Measurements from ENCODE around the gene DUSP22.
A peak's percentile ranks its signal among the peaks of the same experiment; 100 is the strongest.
"Not testable (repeated sequence)": the region's sequence is repeated elsewhere in the genome, so short reads cannot be mapped to it uniquely, and the experiment has no call there.

DUSP22 gene

DNA sequence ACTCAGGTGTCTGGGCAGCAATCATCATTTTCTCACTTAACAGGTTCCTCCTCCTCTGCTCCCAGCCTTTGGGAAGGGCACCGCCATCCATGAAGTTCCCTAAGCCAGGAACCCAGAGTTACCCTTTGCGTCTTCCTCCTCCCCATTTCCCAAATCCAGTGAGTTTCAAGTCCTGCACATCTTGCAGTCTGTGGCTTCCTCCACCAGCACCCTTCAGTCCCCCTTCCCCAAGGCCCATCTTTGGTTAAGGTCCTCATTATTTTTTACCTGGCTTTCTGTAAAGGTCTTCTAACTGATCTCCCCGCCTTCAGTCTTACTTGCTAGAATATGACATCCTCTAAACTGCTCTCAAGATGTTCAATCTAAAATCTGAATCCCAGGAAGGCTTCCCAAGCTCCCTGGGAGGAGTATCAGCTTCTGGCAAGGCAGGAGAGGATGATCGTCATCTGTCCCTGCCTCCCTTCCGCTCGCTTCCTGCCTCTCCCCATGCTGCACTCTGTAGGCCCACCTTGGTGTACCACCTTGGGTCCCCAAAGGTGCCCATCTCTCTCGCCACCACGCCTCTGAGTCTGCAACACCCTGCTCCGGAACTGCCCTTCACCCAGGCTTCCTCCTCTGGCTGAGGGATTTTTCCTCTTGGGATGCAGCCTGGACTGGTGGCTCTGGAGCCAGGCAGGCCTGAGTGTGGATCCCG, 11.4 kb upstream of the DUSP22 start:
- ATAC-seq, result no peak

DNA sequence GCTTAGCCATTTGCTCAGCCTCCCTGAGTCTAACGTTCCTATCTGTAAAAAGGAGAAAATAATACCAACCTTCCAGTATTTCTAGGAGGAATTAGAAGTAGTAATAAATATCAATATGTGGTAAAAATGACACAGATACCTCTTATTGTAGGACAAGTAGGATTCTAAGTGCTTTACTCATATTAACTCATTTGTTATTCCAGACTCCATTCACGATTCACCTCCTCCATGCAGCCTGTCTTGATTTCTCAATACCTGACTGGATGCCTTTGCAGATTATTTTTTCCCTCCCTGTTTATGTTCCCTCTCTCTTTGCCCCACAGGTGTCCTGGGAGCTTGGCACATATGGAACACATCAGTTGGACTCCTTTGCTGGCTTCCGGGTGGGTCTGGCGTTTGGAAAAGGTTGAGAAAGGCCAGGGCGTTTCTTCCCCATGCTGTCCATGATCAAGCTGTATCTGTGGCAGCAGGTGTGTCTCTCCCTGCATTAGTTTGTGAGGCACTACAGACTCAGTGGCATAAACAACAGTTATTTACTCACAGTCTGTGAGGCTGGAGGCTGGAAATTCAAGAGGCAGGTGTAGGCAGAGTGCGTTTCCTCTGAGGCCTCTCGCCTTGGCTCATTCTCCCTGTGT, 10.7 kb upstream of the DUSP22 start:
- no peak for ATAC-seq

DNA sequence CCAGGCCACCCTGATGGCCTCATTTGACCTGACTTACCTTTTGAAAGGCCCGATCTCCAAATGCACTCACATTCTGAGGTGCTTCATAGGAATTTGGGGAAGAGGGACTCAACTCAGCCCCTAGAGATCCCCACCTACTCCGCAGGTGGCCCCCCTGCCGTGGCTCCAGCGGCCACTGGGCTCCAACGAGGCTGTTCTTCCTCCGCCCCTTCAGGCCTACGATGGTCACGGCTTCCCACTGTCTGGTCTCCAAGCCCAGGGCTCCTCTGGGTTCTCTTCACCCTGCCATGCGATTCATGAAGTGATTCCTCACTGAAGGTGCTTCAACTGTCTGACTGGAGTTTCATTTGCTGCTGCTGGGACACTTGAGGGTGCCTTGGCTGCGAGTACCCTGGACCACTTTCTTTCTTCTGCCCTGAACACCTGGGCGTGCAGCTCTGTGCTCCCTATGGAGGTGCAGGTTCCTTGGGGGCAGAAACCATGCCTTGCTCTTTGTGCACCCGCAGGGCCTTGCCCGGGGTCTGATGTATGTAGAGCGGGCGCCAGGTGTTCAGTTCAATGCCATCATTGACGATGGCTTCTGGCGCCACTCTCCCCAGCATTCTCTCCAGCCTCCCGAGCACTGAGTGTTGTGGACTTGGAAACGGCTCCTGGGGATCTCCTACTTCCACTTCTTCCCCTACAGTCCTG, 10.0 kb upstream of the DUSP22 start:
- no peak for ATAC-seq

DNA sequence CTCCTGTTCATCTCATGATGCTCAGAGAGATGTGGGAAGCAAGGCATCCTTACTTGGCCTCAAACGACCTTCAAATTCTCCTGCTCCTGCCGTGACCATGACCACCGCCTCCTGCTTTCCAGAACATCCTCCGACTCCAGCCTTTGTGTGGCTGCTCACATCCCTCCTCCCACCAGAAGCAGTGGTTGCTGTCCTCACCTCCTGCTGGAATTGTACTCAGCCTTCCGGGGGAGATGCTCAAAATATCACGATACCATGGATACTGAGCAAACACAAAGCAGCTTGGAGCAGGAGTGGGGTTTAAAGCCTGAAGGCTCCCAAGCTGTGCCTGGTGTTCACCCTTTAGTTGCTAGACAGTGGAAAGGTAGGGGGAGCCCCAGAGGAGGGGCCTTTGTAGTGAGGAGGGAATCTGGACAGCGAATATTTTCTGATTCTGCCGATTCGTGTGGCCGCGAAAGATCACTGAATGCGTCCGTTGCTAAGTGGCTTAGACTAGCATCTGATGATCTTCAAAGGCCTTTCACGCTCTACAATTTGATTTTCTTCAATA, 9.3 kb upstream of the DUSP22 start:
- ATAC-seq, result no peak

DNA sequence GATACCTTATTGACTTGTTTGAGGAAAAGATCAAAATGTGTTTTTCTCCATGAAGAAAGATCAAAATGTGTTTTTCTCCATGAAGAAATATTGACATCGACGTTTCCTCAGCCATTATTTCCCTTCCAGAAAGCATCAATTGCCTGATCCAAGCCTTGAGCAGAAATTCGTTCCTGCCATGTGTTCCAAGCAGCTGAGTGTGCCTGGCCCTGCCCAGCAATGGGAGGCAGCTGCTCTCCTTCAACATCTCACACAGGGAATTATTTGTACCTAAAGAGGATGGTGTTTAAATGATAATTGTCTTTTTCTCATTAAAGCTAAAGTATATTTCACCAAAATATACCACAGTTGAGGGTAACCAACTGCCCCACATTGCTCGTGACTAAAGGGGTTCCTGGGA, 7.8 kb upstream of the DUSP22 start:
- ATAC-seq, result no peak

DNA sequence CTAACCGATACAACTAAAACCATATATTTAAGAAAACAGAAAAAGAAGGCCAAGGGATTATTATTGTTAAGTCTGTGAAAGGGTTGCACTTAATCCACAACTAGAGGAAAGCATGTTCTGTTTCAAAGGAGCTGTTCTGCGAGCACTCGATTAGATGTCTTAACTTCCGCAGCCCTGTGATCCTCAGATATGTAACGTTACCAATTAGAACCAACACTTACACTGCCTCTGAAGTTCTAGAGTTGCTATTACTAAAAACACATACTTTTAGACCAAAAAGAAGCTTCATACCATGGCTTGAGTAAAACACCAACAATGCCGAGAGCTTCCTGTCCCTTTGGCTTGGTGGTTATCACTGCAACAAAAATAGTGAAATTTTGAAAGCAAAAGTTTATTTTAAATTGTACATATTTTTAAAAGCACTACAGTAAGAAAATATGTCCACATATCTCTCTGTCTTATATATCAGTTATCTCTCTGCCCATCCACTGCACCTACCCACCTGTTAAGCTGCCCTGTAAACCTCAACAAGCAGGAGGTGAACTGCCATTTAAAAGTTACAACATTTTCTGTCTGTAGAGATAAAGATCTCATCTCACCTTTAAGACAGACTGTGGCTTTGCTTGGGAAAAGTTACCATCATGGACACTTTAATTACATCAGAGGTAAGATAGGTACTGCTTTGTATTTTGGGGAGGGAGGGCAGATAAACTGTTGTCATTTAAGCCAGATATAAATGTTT, 7.1 kb upstream of the DUSP22 start:
- ATAC-seq, result no peak

DNA sequence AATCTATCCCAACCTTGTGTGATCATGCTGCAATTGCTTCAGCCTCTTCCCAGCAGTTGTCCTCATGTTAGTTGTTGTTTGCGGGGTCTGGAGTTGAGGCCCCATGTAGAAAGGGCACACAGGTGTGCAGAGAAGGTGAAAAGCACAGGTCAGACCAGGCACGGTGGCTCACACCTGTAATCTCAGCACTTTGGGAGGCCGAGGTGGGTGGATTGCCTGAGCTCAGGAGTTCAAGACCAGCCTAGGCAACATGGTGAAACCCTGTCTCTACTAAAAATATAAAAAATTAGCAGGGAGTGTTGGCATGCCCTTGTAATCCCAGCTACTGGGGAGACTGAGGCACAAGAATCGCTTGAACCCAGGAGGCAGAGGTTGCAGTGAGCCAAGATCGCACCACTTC, 6.4 kb upstream of the DUSP22 start:
- not testable (repeated sequence) for ATAC-seq

DNA sequence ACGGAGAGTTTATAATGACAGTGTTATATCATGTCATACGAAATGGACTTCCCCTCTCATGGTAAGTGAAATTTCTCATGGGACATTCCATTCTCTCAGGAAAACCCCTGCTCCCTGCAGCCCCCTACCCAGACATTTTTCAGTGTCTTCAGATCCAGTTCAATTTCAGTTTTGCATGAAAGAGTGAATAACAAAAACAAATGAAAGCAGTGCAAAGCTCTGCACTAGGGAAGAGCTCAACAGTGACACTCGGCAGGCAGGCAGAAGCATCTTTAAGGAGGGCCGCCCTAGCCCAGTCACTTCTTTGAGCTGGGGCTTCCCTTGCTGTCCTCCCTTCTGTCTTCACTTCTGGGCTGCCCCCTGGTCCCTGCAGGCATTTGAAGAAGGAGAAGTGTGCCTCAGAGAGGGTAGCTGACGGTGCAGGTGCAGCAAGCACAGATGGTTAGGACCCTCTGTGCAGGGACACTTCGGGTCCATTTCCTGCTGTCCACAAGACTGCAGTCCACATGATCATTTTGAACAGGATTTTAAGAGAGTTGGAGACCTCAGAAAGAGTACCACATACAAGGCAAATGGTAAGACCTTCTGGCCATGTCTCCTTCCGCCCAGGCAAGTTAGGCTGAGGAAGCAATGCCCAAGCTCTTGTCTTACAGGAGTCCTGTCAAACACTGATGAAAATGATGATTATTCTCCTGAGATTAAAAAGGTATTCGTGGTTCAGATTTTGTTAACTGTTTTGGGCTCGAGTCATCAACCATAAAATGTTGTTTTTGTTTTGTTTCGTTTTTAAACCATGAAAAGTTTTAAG, 5.4 kb upstream of the DUSP22 start:
- peak; percentile 26 to 34 for ATAC-seq

DNA sequence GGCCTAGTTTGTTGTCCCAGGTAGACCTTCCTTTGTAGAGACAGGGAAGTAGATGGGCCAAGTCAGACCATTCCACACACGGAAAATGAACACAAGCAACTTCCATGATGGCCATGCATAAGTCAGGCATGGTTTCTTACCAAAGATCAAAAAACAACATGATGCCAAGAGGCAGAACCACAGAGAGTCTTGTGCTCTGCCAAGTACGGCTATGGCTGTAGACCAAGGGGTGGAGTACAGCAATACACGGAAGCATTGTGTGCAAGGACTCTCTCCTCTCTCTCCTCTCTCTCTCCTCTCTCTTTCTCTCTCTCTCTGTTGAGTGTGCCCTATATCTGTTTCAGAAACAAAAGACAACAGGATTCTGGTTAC, 4.8 kb upstream of the DUSP22 start:
- ATAC-seq, result no peak

DNA sequence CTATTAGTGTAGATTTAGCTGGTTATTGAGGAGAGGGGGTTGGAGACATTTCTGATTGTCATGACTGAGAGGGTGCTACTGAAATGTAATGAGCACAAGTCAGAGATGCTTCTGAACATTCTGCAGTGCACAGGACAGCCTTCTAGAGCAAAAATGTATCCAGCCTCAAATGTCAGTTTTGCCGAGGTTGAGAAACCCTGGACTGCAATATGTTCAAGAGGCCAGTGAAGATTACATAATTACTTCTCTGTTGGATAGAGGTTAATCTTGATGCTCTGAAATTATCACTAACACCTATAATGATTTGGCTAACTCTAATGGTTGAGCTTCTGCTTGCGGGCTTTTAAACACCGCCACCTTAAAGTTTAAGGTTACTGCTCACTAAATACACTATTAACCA, 3.4 kb upstream of the DUSP22 start:
- no peak for ATAC-seq

DNA sequence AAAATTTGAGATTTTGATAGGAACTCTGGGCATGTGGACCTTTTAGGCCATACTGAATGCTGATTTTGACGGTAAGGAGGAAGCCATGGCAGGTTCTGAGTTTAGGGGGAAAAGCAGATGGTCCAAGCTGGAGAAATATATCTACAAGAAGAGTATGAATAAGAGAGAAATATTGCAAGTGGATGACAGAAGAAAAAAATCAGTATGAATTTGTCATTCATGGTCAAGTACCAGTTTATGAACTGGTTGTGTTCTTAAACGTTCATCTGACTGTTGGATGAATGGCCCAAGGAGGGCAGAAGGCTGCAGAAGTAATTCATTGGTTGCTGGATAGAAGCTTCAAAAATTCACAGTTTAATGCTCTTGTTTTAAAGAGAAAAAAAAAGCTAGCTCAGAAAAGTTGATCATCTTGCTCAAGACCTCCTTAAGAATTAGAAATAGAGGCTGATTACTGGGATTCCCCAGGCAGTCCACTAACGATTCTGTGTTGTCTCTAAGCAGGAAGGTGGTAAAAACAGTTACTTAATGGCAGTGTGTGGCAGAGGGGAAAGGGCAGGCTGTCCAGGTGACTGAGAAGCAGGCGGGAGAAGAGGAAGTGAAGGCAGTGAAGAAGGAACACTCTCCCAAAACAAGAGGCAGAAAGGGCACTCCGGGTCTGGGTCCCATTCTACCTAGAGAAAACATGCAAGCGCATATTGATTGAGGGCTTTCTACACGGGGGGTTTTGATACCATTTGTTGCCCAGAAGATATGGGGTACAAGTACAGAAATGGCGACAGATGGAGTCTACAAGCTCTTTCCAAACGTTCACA, 2.0 kb upstream of the DUSP22 start:
- ATAC-seq, result no peak

DNA sequence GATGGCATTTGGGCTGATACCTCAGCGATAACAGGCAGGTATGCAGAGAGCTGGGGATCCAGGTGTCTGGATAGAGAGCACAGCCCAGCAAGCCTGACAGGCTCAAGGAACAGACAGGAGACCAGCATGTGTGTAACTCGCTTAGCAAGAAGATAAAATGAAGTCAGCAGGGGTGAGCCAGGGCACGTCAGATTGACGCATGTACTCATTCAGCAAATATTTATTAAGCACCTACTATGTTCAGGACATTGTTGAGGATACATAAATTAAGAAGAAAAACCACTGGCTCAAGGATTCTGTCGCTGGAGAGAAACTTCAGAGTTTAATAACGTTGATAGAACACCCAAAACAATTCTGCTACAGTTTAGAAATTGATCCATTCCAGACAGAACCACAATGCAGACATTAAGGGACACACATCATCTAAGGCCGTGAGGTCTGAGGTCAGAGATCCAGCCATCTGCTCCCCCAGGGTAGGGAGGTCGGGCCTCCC, 1.0 kb upstream of the DUSP22 start:
- no peak for ATAC-seq

DNA sequence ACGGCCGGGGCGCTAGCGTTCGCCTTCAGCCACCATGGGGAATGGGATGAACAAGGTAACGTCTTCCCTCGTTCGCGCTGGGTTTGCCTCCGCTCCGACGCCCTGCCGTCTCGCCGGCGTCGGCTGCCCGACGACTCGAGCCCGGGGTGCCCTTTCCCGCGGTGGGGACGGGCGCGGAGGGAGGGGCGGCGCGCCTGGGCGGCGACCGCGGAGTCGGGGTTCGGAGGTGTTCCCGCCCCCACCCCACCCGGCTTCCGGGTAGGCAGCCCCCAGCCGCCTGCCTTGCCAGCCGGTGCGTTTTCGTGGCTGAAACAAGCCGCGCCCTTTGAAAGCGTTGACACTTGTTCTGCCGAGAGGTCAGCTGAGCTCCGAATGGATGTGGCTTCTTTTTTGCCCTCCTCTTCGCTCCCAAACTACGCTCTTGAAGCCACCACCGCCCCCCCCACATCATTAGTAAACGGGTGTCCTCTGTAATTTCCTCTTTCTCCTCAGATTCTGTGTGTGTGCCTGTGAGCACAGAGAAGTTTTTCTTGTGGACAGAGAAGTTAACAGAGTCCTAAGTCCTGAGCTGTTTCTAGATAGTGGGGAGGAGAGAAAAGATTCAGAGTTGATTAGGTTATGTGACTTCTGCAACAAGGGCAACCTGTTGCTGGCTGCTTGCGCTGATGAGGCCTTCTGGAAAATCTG, 362 bp downstream of the DUSP22 start:
- peak; percentile 18 to 36 for ATAC-seq

DNA sequence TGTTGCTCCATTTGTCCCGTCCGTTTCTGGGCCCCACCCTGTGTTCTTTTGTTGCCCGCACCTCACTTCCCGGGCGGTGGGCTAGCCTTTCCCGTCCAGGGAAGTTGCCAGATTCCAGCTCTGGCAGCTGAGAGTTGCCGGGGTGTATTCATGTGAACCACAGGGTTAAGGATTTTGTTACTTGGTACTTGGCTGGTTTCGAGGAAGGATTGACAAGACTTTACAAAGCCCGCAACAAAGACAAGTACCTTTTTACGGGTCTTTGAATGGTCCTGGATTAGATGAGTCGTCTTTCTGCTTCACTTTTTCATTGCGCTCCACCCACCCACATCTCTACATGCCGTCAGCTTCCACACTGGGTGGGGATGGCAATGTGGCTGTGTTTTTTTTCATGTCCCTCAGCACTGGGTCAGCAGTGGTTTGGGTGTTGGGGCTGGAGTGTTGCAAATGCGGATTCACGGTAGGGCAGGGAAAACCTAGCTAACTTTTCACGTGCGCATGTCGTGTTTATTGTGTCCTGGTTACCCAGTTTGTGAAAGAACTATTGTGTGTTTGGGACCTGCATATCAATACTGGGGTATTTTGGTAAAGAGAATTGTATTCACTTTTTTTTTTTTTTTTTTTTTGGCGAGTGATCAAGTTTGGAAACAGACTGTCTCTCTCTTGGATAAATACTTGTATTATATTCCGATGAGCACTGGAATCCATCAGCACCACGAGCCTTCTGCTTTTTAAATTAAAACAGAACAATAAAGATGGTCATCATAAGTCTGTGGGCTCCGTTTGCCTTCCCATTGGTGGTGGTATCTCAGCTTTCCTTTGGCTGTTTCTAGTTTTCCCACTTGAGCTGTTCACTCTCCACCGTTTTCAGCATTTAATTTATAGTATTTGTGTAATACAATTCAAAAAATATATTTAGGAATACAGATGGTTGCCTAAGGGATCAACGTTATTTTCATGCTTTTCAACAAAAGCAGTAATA, 1.2 kb downstream of the DUSP22 start:
- no peak for ATAC-seq

DNA sequence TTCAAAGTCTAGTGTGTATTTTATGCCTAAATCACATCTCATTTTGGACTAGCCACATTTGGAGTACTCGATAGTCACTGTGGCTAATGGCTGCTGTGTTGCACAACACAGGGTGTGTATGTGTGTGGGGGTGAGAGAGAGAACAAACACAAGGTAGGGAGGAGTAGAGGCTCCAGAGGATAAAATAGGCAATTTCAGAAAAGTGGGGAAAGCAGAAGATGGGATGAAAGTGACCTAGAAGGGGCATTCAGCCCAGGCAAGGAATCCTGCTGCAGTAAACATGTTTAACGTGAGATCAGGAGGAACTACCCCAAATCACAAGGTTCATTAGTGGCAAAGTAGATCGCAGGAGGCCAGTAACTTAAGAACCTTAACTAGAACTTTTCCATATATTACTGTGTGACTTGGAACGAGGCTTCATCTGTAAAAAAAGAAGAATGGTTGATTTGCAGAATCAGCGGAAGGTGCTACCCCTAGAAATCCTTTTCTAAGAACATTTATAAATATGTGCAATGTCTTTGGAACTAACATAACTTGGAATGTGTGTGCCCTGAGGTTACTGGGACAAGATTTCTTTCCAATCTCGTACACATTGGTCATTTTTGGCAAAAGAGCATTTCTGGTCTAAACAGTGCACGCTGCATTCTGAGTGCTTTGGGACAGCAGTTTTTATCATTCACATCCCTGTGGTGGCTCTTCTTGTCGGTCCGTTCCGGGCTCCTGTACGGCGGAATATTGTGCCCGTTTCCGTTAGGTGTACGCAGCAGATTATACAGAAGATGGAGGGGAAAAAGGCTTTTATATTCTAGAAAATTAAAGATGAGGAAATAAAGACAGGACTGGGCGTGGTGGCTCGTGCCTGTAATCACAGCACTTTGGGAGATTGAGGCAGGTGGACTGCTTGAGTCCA, 2.6 kb downstream of the DUSP22 start:
- ATAC-seq, result no peak

DNA sequence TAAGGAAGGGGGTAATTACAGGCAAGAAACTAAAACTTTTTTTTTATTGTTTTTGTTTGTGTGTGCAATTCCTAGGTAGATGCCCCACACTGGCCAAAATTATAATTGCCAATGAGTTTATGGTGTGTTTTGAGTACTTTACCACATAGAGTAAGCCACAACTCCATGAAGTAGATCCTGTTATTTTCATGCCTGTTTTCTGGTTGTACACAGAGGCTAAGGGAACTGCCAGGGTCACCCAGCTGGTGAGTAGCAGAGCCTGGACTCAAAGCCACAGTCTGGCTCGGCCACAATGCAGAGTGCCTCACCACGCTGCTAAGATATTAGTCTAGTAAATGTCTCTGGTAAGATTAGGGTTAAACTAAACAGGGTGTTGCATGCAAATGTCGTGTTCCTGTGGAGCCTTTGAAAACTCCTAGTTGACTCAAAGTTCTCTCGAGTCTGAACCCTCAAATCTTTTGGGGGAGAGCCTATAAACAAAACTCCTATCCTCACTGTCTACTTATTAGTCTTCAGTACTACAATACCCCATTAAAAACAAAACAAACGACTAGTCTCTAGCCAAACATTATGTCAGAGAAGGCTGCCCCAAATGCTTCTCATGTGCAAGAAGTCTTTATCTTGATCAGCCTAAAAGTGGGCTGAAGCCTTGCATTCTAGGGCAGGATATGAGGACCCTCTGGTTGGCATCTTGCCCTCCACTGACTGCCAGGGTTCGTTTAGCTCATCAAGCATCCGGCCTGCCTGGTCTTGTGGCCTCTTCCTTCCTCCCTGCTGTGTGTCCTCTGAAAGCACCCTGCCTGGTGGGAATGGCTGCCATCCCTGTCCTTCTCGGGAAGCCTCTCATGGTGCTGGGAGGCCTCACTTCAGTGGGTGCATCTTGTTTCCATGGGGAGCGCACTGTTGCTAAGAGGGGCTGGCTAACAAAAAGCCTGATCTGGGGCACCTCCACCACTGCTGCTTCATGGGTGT, 4.2 kb downstream of the DUSP22 start:
- no peak for ATAC-seq

All from activated CD4-positive, CD25-positive, alpha-beta regulatory T cell treated with anti-CD3 and anti-CD28 coated beads, Interleukin-2, amount 50 U/mL, for 24 hours (primary cell).